ENCODE measurements around the gene AOPEP. TPM values are rescaled to one million over a fixed set of nuclear protein-coding genes. Genes with fewer than 3 reads are reported as not detected.

AOPEP gene
- total RNA-seq, 2 donors from 2014 or later, result 11.7 to 27.3 TPM

GRCh38 chr9:95096807-95097206 lies 370.3 kb downstream of the AOPEP start:
- Mint-ChIP-seq H3K9me3 (no peaks in the 10 kb centered on the region), H3K4me1 (ENCODE audit: low read depth in 2 of 2) (peaks cover 13 to 14% of the 10 kb centered on the region in 2 donors), H3K36me3 (no peaks in the 10 kb centered on the region), H3K4me3 (no peak overlapping the region), H3K27me3 (no peaks in the 10 kb centered on the region), H3K27ac (no peak overlapping the region)
- no peak for DNase-seq (ENCODE audit: low spot score)
- ATAC-seq, result no peak

- H3K4me3 Mint-ChIP-seq, result no peak overlapping the region
- H3K36me3 Mint-ChIP-seq, result no peaks in the 10 kb centered on the region
- no peak overlapping the region for H3K27ac Mint-ChIP-seq
- DNase-seq (ENCODE audit: low spot score), result no peak
- peaks cover 11 to 14% of the 10 kb centered on the region in 2 donors for H3K4me1 Mint-ChIP-seq (ENCODE audit: low read depth in 2 of 2)
- no peaks in the 10 kb centered on the region for H3K27me3 Mint-ChIP-seq
- H3K9me3 Mint-ChIP-seq, result no peaks in the 10 kb centered on the region
- ATAC-seq, result no peak
Measured at GRCh38 chr9:95097279-95097678, 370.8 kb downstream of the AOPEP start.

- H3K4me1 Mint-ChIP-seq (ENCODE audit: low read depth in 2 of 2), result peaks cover 3 to 6% of the 10 kb centered on the region in 2 donors
- DNase-seq (ENCODE audit: low spot score) (no peak), ATAC-seq (no peak)
- no peak overlapping the region for H3K4me3 Mint-ChIP-seq
- H3K27me3 Mint-ChIP-seq, result no peaks in the 10 kb centered on the region
- no peak overlapping the region for H3K27ac Mint-ChIP-seq
- H3K9me3 Mint-ChIP-seq, result no peaks in the 10 kb centered on the region
- H3K36me3 Mint-ChIP-seq, result no peaks in the 10 kb centered on the region
Measured at GRCh38 chr9:95098391-95098921, 372.0 kb downstream of the AOPEP start.

GRCh38 chr9:95099321-95100070 lies 373.0 kb downstream of the AOPEP start:
- ATAC-seq, result peak in 1 of 2 donors; percentile 34
- no peaks in the 10 kb centered on the region for H3K36me3 Mint-ChIP-seq
- DNase-seq (ENCODE audit: low spot score), result no peak
- no peaks in the 10 kb centered on the region for H3K4me1 Mint-ChIP-seq (ENCODE audit: low read depth in 2 of 2)
- no peaks in the 10 kb centered on the region for H3K9me3 Mint-ChIP-seq
- H3K4me3 Mint-ChIP-seq, result no peak overlapping the region
- H3K27ac Mint-ChIP-seq, result no peak overlapping the region
- H3K27me3 Mint-ChIP-seq, result no peaks in the 10 kb centered on the region

- DNase-seq (ENCODE audit: low spot score) (no peak), ATAC-seq (no peak)
- no peak overlapping the region for H3K27ac Mint-ChIP-seq
- no peaks in the 10 kb centered on the region for H3K9me3 Mint-ChIP-seq
- no peaks in the 10 kb centered on the region for H3K4me1 Mint-ChIP-seq (ENCODE audit: low read depth in 2 of 2)
- no peaks in the 10 kb centered on the region for H3K27me3 Mint-ChIP-seq
- no peak overlapping the region for H3K4me3 Mint-ChIP-seq
- H3K36me3 Mint-ChIP-seq, result no peaks in the 10 kb centered on the region
Measured at GRCh38 chr9:95100071-95100627, 373.6 kb downstream of the AOPEP start.

GRCh38 chr9:95101326-95101725 lies 374.8 kb downstream of the AOPEP start:
- H3K27me3 Mint-ChIP-seq, result no peaks in the 10 kb centered on the region
- ATAC-seq, result no peak
- H3K4me3 Mint-ChIP-seq, result no peak overlapping the region
- no peak overlapping the region for H3K27ac Mint-ChIP-seq
- no peak for DNase-seq (ENCODE audit: low spot score)
- H3K9me3 Mint-ChIP-seq, result no peaks in the 10 kb centered on the region
- no peaks in the 10 kb centered on the region for H3K36me3 Mint-ChIP-seq
- no peaks in the 10 kb centered on the region for H3K4me1 Mint-ChIP-seq (ENCODE audit: low read depth in 2 of 2)

GRCh38 chr9:95102001-95102433 lies 375.5 kb downstream of the AOPEP start:
- Mint-ChIP-seq H3K9me3 (no peaks in the 10 kb centered on the region), H3K36me3 (no peaks in the 10 kb centered on the region), H3K27me3 (no peaks in the 10 kb centered on the region)

GRCh38 chr9:95102572-95102971 lies 376.1 kb downstream of the AOPEP start:
- Mint-ChIP-seq H3K4me1 (ENCODE audit: low read depth in 2 of 2) (no peaks in the 10 kb centered on the region), H3K27me3 (no peaks in the 10 kb centered on the region), H3K36me3 (no peaks in the 10 kb centered on the region), H3K27ac (no peak overlapping the region), H3K9me3 (no peaks in the 10 kb centered on the region), H3K4me3 (no peak overlapping the region)
- ATAC-seq, result no peak
- no peak for DNase-seq (ENCODE audit: low spot score)

More at GRCh38 chr9:95102001-95102433, 375.5 kb downstream of the AOPEP start:
- ATAC-seq (no peak), DNase-seq (ENCODE audit: low spot score) (no peak)
- Mint-ChIP-seq H3K27ac (no peak overlapping the region), H3K4me3 (no peak overlapping the region), H3K4me1 (ENCODE audit: low read depth in 2 of 2) (no peaks in the 10 kb centered on the region)

GRCh38 chr9:95103281-95103771 lies 376.8 kb downstream of the AOPEP start:
- no peak overlapping the region for H3K4me3 Mint-ChIP-seq
- peak in 1 of 2 donors; percentile 21 for ATAC-seq
- H3K4me1 Mint-ChIP-seq (ENCODE audit: low read depth in 2 of 2), result no peaks in the 10 kb centered on the region
- no peaks in the 10 kb centered on the region for H3K36me3 Mint-ChIP-seq
- H3K27me3 Mint-ChIP-seq, result no peaks in the 10 kb centered on the region
- H3K27ac Mint-ChIP-seq, result no peak overlapping the region
- no peak for DNase-seq (ENCODE audit: low spot score)
- H3K9me3 Mint-ChIP-seq, result no peaks in the 10 kb centered on the region

GRCh38 chr9:95103871-95104580 lies 377.5 kb downstream of the AOPEP start:
- H3K27ac Mint-ChIP-seq, result no peak overlapping the region
- no peak overlapping the region for H3K4me3 Mint-ChIP-seq
- DNase-seq (ENCODE audit: low spot score) (no peak), ATAC-seq (peak in 1 of 2 donors; percentile 8)
- H3K9me3 Mint-ChIP-seq, result no peaks in the 10 kb centered on the region
- no peaks in the 10 kb centered on the region for H3K36me3 Mint-ChIP-seq
- no peaks in the 10 kb centered on the region for H3K4me1 Mint-ChIP-seq (ENCODE audit: low read depth in 2 of 2)
- no peaks in the 10 kb centered on the region for H3K27me3 Mint-ChIP-seq

- no peak for DNase-seq (ENCODE audit: low spot score)
- no peaks in the 10 kb centered on the region for H3K27me3 Mint-ChIP-seq
- no peaks in the 10 kb centered on the region for H3K4me1 Mint-ChIP-seq (ENCODE audit: low read depth in 2 of 2)
- H3K27ac Mint-ChIP-seq, result no peak overlapping the region
- no peaks in the 10 kb centered on the region for H3K36me3 Mint-ChIP-seq
- H3K4me3 Mint-ChIP-seq, result no peak overlapping the region
- no peaks in the 10 kb centered on the region for H3K9me3 Mint-ChIP-seq
- no peak for ATAC-seq
Measured at GRCh38 chr9:95104581-95104960, 378.1 kb downstream of the AOPEP start.

GRCh38 chr9:95104980-95105379 lies 378.5 kb downstream of the AOPEP start:
- Mint-ChIP-seq H3K27ac (no peak overlapping the region), H3K4me3 (no peak overlapping the region), H3K27me3 (no peaks in the 10 kb centered on the region), H3K4me1 (ENCODE audit: low read depth in 2 of 2) (no peaks in the 10 kb centered on the region), H3K9me3 (no peaks in the 10 kb centered on the region), H3K36me3 (no peaks in the 10 kb centered on the region)
- ATAC-seq (no peak), DNase-seq (ENCODE audit: low spot score) (no peak)

GRCh38 chr9:95105519-95106287 lies 379.2 kb downstream of the AOPEP start:
- Mint-ChIP-seq H3K4me3 (no peak overlapping the region), H3K27ac (no peak overlapping the region), H3K27me3 (no peaks in the 10 kb centered on the region), H3K4me1 (ENCODE audit: low read depth in 2 of 2) (no peaks in the 10 kb centered on the region), H3K9me3 (no peaks in the 10 kb centered on the region), H3K36me3 (no peaks in the 10 kb centered on the region)
- no peak for ATAC-seq
- DNase-seq (ENCODE audit: low spot score), result no peak

Measured in natural killer cell treated with Interleukin-12 subunit alpha and Interleukin-12 subunit beta and Interleukin-15 and Interleukin-18, amount 100 ng/mL, for 72 hours (primary cell).